GM18868 (cell line): ENCODE measurements around the gene MON1B.
A peak's percentile ranks its signal among the peaks of the same experiment; 100 is the strongest.

Experiments used
- ATAC-seq: cut with Tn5 transposase; IDR thresholded peaks from one replicate; pipeline ENCODE4 v1.9.1; 2021; ENCODE audit warnings: mild to moderate bottlenecking, moderate library complexity; ENCODE audit not compliant: unreplicated experiment

The MON1B gene

DNA sequence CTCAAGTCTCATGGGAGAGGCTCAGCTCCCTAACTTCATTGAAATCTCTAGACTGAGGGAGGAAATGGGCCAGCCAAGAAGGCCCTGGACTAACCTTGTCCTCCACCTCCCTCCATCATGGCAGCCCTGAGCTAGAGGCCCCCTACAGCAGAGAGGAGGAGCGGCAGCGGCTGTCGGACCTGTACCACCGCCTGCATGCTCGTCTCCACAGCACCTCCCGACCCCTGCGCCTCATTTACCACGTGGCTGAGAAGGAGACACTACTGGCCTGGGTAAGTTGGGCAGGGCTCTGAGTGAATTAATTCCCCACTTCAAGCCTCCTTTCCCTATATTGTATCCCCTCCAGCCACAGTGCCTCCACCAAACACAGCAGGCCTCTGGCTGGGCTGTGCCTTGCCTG, 4.4 kb downstream of the MON1B start:
- no peak for ATAC-seq

- no peak for ATAC-seq
These were observed 6.8 kb downstream of the MON1B start for GRCh38 chr16:77197747-77198146.

DNA sequence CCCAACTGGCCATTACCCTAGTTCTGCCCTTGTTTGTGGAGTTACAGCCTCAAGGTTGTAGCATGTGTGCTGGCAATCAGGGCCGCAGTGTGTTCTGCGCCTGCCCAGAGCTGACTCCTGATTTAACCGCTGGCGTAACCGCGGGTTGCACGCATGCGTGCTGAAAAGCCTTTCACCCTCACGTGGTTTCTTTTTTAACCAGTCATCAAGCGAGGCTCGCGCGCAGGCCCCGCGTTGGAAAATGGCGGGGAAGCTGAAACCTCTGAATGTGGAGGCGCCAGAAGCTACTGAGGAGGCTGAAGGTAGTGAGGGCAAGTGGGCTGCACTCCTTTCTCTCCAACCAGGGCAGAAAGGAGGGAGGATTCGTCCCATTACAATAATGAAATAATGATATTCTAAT, 8.2 kb downstream of the MON1B start, which contains the start of gene SYCE1L:
Gene SYCE1L, plus strand, starts transcription at position 198 of the 400 bp plus-strand sequence. Its CDS starts 44 bp downstream, at position 242.
- no peak for ATAC-seq

- no peak for ATAC-seq
These were observed 15.5 kb downstream of the MON1B start for GRCh38 chr16:77206533-77206932.

GRCh38 chr16:77207030-77207429, 16.0 kb downstream of the MON1B start:
- ATAC-seq = no peak

DNA sequence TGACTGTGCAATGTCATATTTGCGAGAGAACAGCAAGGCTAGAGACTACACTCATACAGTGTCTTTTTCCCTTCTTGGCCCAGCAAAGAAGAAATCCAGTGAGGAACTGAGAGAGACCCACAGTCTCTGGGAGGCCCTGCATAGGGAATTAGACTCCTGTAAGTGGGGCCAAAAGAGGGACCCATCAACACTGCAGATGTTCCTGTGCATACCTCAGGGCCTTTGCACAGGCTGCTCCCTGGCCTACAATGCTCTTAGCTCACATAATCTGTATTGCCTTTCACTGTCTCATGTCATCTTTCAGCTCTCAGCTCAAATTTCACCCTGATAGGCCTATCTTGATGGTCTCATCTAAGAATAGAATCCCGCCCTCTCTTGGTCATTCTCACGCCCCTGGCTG, 17.4 kb downstream of the MON1B start:
- ATAC-seq = no peak

DNA sequence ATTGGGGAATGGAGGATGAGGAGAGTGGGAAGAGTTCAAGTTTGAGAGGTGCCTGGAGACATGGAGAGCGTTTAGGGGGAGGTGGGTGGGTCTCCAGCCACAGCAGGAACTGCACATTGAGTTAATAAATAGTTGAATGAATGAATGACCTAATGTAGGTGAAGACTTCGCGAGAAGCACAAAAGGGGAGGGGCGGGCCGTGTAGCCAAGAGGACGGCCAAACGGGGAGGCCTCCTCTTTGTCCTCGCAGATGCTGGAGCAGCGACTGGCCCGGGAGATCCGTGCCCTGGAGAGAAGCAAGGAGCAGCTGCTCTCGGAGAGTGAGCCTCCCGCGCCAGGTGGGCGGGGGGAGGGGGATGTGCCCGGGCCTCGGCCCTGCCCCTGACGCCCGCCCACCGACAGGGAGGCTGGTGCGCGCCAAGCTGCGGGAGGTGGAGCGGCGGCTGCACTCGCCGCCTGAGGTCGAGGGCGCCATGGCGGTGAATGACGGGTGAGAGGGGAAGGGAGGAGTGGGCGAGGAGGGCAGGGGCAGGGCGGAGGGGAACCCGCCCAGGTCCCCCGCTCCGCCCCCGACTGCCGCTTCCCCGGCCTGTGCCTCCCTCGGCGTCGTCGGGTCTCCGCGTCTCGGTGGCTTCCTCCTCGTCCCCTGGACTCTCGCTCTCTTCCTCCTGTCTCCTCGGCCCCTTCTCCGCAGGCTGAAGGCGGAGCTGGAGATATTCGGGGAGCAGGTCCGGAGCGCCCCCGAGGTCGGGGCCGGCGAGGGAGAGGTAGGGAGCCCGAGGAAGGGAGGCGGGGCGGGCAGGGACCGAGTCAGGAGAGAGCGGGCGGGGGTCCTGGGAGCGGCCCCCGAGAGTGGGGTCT, 21.1 kb downstream of the MON1B start:
- peak; percentile 70 for ATAC-seq

DNA sequence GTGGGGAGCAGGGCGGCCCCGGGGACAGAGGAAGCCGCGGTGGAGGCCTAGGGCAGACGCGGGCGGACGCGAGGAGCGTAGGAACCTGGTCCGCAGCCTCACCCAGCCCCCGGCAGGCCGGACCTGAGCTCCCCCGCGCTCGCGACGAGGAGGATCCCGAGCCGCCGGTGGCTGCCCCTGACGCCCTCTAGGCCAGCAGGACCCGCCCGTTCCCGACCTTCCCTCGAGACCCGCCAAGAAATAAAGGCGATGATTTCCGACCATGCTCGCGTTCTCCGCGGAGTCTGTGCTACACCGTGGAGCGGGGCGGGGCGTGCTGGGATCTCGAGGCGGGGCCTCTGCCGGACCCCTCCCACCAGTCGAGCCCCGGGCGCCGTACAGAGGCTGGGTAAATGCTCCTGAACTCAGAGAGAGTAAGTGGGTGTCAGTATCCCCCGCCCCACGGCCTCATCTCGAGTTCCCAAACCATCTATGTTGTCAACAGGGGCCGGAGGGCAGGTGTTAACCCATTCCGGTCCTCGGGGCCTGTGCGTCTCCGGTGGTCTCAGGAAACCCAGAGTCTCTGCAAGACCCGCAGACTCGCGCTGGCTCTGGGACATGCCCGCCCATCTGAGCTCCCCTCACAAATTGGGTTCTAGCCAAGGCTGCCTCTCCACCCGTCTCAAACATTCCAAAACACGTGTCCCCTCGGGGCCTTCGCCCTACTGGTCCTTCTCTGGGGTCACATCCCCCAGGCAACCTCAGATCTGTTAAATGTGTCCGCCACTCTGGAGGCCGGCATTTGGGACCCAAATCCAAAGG, 22.0 kb downstream of the MON1B start:
- peak; percentile 81 for ATAC-seq

DNA sequence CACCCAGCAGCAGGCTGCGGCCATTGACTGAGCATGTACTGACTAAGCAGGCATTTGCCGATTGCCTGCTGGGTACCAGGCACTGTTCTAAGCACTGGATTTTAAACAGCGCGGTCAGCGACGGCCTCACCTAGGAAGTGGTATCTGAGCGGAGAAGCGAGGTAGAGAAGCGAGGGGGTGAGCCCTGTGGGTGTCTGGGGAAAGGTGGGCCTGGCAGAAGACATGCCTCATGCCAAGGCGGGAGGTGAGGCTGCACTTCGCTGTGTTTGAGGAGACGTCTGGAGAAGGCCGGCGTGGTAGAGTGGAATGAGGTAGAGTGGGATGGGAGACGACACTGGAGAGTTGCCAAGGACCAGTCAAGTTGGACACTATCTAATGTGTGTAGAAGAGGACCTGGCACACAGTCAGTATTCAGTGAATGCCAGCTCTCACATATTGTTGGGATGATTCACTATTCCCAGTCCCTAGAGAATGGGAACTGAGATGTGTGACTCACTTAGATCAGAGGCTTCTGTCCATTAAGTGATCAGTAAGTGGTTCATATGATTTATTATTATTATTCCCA, 22.6 kb downstream of the MON1B start:
- ATAC-seq = no peak

- no peak for ATAC-seq
These were observed 23.6 kb downstream of the MON1B start for GRCh38 chr16:77214411-77215138.

DNA sequence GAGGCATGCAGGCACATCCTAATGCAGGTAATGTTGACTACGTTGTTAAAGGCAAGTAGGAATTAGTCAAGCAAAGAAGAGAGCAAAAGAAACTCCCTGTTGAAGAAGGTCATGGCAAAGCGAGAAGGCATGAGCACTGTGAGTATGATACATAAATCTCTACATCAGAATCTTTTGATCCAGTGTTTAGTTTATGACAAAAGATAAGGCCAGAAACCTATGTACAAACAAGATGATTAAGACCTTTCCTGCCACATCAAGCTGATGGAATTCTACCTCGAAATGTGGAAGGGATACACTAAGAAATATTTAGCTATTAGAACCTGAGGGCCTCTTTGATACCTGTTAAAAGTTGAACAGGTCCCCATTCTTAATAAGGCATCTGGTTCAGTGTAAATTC, 28.4 kb downstream of the MON1B start:
- no peak for ATAC-seq

GRCh38 chr16:77220427-77220826, 29.4 kb downstream of the MON1B start:
- peak; percentile 99 for ATAC-seq

DNA sequence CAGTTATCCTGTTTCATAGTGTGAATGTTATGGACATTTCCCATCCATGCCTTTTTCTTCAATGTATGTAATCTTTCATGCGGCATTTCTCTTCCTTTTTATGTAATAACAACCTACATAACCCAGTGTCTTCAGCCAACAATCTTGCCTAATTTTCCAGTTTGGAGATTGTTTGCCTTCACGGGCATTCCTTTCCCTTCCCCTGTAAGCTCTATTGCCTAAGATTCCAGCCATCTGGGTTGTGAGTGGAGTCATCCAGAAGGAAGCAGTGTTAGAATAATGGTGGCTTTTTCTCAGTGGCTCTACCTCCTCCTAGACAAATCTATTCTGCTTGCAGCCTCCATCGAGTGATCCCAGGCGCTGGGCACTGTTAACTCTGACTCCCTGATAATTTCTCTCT, 30.5 kb downstream of the MON1B start:
- ATAC-seq = no peak

- no peak for ATAC-seq
These were observed 32.2 kb downstream of the MON1B start for GRCh38 chr16:77223184-77223583.

DNA sequence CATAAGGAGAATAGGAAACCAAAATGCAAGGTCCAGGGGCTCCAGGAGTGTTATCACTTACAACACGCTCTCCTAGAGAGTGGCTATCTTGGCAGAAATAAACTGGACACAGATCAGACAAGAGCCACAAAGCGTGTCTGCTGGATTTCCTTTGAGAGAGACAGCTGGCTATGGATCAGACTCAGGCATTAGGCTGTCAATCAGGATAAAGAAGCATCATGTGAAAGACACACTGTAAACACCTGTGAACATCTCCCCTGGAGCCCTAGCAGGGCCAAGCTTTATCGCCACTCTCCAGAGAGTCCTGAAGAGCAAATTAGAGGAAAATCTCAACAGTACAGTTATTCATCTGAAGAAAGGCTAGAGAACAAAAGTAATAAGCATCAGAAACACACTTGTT, 34.2 kb downstream of the MON1B start:
- no peak for ATAC-seq

GRCh38 chr16:77227745-77228144, 36.8 kb downstream of the MON1B start:
- ATAC-seq = peak; percentile 99

GRCh38 chr16:77231047-77231446, 40.1 kb downstream of the MON1B start:
- no peak for ATAC-seq

DNA sequence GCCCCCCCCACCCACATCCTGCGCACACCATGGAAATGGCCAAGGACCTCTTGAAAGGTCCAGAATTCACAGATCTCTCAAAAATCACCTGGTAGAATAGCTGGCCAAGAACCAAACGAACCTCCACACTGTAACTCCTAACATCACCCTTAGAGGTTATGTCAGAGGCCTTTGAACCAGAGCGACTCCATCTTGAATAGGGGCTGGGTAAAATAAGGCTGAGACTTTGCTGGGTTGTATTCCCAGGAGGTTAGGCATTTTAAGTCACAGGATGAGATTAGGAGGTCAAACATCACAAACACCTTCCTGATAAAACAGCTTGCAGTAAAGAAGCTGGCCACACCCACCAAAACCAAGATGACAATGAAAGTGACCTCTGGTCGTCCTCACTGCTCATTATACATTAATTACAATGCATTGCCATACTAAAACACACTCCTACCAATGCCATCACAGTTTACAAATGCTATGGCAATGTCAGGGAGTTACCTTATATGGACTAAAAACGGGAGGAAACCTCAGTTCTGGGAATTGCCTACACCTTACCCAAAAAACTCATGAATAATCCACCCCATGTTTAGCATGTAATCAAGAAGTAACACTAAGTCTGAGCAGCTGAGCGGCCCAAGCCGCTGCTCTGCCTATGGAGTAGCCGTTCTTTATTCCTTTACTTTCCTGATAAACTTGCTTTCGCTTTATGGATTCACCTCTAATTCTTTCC, 43.0 kb downstream of the MON1B start:
- no peak for ATAC-seq

- ATAC-seq = no peak
These were observed 43.6 kb downstream of the MON1B start for GRCh38 chr16:77234611-77235010.

GRCh38 chr16:77236063-77236511, 45.1 kb downstream of the MON1B start:
- ATAC-seq = peak; percentile 98
